Lower leg skin (tissue), 3 donors: ENCODE data around the gene SLC9A5.

Experiments
- CTCF ChIP-seq, 3 donors: fragments of 450-650 bp; IDR thresholded peaks; one replicate each; pipeline ENCODE4 v1.5.1; 2016; ENCODE audit warnings: antibody characterized with exemption in 3 of 3, mild to moderate bottlenecking in 3 of 3, moderate library complexity in 2 of 3
- POLR2A ChIP-seq, 2 donors: fragments of 450-650 bp; IDR thresholded peaks; one replicate each; pipeline ENCODE4 v1.6.1; 2016 to 2017; ENCODE audit warnings: antibody characterized with exemption in 2 of 2, mild to moderate bottlenecking in 1 of 2, moderate library complexity in 1 of 2

GRCh38 chr16:67280090-67281015 is 31.6 kb downstream of the SLC9A5 start:
- no peak for TF ChIP-seq CTCF (IDR thresholded peaks at IDR 0.05)
- no peak for TF ChIP-seq POLR2A (IDR thresholded peaks at IDR 0.05)
